NCI-H446 (cell line): ENCODE results near the gene KCNH8.
"Not testable (repeated sequence)": the region's sequence is repeated elsewhere in the genome, so short reads cannot be mapped to it uniquely, and the experiment has no call there.

Experiments used
- DNase-seq, 2 experiments: peaks; one replicate each; lab custom pipeline; 2025; lab: John Stamatoyannopoulos, UW

The KCNH8 gene

GRCh38 chr3:19173945-19174344, 25.6 kb downstream of the KCNH8 start:
- DNase-seq, result no peak

- no peak for DNase-seq
Observed at GRCh38 chr3:19183584-19183983, 35.3 kb downstream of the KCNH8 start.

- peak in 1 of 2 experiments; percentile 41 for DNase-seq
Observed at GRCh38 chr3:19190126-19190525, 41.8 kb downstream of the KCNH8 start.

GRCh38 chr3:19190602-19191001, 42.3 kb downstream of the KCNH8 start:
- DNase-seq, result no peak

GRCh38 chr3:19199131-19199530, 50.8 kb downstream of the KCNH8 start:
- no peak for DNase-seq

- DNase-seq, result peak in 1 of 2 experiments; percentile 53
Observed at GRCh38 chr3:19202303-19202702, 54.0 kb downstream of the KCNH8 start.

GRCh38 chr3:19202754-19203153, 54.4 kb downstream of the KCNH8 start:
- no peak for DNase-seq

GRCh38 chr3:19206540-19206939, 58.2 kb downstream of the KCNH8 start:
- DNase-seq, result no peak

GRCh38 chr3:19213603-19214220, 65.4 kb downstream of the KCNH8 start:
- peak in 1 of 2 experiments; percentile 29 for DNase-seq

GRCh38 chr3:19215427-19215826, 67.1 kb downstream of the KCNH8 start:
- DNase-seq, result no peak

GRCh38 chr3:19216669-19217337, 68.5 kb downstream of the KCNH8 start:
- DNase-seq, result peak in 1 of 2 experiments; percentile 79

- DNase-seq, result no peak
Observed at GRCh38 chr3:19220311-19220710, 72.0 kb downstream of the KCNH8 start.

GRCh38 chr3:19221081-19221480, 72.8 kb downstream of the KCNH8 start:
- DNase-seq, result no peak

GRCh38 chr3:19226479-19226878, 78.2 kb downstream of the KCNH8 start:
- no peak for DNase-seq

- no peak for DNase-seq
Observed at GRCh38 chr3:19228167-19228566, 79.9 kb downstream of the KCNH8 start.

GRCh38 chr3:19229086-19229485, 80.8 kb downstream of the KCNH8 start:
- DNase-seq, result no peak

- DNase-seq, result not testable (repeated sequence)
Observed at GRCh38 chr3:19229881-19230280, 81.6 kb downstream of the KCNH8 start.

- DNase-seq, result no peak
Observed at GRCh38 chr3:19231792-19232461, 83.6 kb downstream of the KCNH8 start.

GRCh38 chr3:19232566-19232965, 84.3 kb downstream of the KCNH8 start:
- peak in 1 of 2 experiments; percentile 15 for DNase-seq

- not testable (repeated sequence) for DNase-seq
Observed at GRCh38 chr3:19233882-19234784, 85.8 kb downstream of the KCNH8 start.

GRCh38 chr3:19248143-19248542, 99.8 kb downstream of the KCNH8 start:
- DNase-seq, result no peak

- DNase-seq, result no peak
Observed at GRCh38 chr3:19248767-19249166, 100.5 kb downstream of the KCNH8 start.
